ENCODE data around the gene NAGPA. TPM values are rescaled to one million over a fixed set of nuclear protein-coding genes. Genes with fewer than 3 reads are reported as not detected.

The NAGPA gene
- total and polyA plus RNA-seq, 2 of the 8 experiments (the other 6 are each of a cell fraction or from before 2014, with no cell fraction given): 10.1 to 13.2 TPM

DNA sequence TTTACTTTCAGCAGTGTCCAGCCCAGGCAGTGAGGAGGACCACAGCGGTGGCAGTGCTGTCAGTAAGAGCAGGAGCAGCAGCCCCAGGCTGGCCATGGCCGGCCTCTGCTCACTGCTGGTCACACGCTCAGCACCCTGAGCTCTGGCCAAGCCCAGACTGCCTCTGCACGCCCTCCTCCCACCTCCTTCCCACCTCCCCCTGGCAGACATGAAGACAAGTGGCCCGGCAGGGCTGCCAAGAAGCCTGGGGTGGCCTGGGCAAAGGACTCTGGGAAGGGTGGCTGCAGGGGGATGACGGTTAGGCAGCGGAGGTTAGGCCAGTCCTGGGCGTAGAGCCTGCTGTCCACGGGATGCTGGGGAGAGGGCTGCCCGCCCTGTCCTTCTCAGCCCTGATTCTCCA is 32.1 kb upstream of the NAGPA start, which contains the start of gene C16orf89 (continued):
- TF ChIP-seq, protein P1, sequence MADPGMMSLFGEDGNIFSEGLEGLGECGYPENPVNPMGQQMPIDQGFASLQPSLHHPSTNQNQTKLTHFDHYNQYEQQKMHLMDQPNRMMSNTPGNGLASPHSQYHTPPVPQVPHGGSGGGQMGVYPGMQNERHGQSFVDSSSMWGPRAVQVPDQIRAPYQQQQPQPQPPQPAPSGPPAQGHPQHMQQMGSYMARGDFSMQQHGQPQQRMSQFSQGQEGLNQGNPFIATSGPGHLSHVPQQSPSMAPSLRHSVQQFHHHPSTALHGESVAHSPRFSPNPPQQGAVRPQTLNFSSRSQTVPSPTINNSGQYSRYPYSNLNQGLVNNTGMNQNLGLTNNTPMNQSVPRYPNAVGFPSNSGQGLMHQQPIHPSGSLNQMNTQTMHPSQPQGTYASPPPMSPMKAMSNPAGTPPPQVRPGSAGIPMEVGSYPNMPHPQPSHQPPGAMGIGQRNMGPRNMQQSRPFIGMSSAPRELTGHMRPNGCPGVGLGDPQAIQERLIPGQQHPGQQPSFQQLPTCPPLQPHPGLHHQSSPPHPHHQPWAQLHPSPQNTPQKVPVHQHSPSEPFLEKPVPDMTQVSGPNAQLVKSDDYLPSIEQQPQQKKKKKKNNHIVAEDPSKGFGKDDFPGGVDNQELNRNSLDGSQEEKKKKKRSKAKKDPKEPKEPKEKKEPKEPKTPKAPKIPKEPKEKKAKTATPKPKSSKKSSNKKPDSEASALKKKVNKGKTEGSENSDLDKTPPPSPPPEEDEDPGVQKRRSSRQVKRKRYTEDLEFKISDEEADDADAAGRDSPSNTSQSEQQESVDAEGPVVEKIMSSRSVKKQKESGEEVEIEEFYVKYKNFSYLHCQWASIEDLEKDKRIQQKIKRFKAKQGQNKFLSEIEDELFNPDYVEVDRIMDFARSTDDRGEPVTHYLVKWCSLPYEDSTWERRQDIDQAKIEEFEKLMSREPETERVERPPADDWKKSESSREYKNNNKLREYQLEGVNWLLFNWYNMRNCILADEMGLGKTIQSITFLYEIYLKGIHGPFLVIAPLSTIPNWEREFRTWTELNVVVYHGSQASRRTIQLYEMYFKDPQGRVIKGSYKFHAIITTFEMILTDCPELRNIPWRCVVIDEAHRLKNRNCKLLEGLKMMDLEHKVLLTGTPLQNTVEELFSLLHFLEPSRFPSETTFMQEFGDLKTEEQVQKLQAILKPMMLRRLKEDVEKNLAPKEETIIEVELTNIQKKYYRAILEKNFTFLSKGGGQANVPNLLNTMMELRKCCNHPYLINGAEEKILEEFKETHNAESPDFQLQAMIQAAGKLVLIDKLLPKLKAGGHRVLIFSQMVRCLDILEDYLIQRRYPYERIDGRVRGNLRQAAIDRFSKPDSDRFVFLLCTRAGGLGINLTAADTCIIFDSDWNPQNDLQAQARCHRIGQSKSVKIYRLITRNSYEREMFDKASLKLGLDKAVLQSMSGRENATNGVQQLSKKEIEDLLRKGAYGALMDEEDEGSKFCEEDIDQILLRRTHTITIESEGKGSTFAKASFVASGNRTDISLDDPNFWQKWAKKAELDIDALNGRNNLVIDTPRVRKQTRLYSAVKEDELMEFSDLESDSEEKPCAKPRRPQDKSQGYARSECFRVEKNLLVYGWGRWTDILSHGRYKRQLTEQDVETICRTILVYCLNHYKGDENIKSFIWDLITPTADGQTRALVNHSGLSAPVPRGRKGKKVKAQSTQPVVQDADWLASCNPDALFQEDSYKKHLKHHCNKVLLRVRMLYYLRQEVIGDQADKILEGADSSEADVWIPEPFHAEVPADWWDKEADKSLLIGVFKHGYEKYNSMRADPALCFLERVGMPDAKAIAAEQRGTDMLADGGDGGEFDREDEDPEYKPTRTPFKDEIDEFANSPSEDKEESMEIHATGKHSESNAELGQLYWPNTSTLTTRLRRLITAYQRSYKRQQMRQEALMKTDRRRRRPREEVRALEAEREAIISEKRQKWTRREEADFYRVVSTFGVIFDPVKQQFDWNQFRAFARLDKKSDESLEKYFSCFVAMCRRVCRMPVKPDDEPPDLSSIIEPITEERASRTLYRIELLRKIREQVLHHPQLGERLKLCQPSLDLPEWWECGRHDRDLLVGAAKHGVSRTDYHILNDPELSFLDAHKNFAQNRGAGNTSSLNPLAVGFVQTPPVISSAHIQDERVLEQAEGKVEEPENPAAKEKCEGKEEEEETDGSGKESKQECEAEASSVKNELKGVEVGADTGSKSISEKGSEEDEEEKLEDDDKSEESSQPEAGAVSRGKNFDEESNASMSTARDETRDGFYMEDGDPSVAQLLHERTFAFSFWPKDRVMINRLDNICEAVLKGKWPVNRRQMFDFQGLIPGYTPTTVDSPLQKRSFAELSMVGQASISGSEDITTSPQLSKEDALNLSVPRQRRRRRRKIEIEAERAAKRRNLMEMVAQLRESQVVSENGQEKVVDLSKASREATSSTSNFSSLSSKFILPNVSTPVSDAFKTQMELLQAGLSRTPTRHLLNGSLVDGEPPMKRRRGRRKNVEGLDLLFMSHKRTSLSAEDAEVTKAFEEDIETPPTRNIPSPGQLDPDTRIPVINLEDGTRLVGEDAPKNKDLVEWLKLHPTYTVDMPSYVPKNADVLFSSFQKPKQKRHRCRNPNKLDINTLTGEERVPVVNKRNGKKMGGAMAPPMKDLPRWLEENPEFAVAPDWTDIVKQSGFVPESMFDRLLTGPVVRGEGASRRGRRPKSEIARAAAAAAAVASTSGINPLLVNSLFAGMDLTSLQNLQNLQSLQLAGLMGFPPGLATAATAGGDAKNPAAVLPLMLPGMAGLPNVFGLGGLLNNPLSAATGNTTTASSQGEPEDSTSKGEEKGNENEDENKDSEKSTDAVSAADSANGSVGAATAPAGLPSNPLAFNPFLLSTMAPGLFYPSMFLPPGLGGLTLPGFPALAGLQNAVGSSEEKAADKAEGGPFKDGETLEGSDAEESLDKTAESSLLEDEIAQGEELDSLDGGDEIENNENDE (IDR thresholded peaks at IDR 0.05; ENCODE audit: insufficient replicate concordance, low read length): no peak

Measured in H1 (cell line).